ENCODE measurements around the gene DAPP1.
"Not testable (repeated sequence)": the region's sequence is repeated elsewhere in the genome, so short reads cannot be mapped to it uniquely, and the experiment has no call there.

Gene DAPP1

DNA sequence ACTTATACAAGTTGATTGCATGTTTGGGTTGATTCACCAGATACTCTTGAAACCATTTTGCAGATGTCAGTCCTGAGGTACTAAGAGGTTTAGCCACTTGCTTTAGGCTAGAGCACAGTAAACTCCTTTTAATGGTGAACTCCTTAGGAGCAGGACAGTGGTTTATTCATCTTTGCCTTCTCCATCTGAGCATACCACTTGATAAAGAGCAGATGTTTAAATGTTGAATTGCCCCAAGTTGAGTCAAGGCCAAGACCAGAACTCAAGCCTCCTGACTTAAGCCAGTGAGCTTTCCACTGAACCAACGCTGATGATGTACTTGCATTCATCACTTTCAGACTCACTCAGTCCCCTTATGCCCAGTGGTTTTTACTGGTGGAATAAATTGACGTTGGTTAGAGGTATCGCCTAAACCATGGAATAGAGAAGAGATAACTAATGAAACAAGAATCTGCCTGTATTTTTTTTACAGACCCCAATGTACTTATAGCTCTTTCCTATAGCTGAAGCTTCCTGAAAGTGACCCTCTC lies 7.5 kb downstream of the DAPP1 start:
- no peak for DNase-seq (ENCODE audit: low spot score)

DNA sequence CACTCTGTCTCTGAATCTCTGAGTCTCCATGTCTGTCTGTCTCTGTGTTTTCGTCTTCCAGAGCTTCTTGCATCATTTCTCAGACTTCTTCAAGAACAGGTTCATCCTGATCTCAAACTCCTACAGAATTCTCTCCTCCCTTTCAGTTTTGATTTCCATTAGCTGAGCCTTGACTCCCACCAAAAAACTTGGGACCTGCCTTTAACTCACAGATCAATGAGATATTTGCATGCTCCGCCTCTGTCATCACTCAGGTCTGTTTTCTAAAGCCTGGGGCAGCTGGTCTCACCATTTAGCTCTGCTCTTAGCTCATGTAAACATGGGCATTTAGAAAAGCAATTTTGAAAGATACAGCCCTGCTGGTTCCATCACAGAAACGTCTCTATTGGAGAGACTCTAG lies 8.6 kb downstream of the DAPP1 start:
- DNase-seq (ENCODE audit: low spot score) = no peak

DNA sequence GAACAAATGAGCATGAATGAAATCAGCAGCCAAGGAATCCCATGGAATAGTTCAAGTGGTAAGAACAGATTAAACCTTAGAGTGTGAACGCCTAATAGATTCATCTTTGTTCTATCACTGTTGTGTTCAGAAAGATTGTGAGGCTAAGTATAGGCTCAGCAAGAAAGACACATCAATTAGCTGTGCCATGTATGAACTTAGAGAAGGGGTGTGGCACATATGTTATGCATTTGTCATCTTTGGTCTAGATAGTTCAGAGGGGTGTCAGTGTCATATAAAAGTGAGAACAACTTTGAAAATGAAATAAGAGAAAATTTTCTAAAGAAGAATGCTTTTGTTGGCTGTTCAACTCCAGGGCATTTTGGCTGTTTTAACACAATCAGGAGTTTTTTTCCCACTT lies 9.4 kb downstream of the DAPP1 start:
- DNase-seq (ENCODE audit: low spot score) = no peak

DNA sequence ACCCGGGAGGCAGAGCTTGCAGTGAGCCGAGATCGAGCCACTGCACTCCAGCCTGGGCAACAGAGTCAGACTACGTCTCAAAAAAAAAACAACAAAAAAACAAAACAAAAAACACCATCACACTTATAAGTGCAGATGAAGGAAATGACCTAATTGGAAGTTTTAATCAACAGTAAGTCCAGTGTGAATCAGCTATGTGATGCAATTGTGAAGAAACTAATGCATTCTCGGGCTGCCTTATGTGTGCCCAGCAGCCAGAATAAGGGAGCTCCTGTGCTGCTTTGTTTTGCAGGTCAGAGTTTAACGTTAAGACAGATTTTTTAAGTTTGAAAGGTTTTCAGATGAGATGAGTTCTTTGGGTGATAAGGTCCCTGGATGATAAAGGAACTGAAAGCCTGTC lies 10.8 kb downstream of the DAPP1 start:
- DNase-seq (ENCODE audit: low spot score) = no peak

DNA sequence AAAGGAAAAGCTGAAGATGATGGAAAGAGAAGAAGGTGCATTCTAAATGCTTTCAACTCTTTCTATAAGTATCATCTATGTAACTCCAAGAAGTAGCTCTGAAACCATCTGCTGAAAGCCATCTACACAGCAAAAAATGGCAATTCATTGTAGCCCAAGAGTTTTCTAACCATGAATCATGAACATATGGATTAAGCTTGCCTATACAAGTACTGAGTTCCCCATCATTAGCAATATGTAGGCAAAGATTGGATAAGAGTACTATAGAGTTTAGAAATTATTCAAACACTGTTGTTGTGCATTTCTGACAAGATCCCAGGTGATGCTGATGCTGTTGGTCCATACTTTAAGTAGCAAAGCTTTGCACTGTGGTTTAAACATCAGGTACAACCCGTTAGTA lies 11.2 kb downstream of the DAPP1 start:
- DNase-seq (ENCODE audit: low spot score) = no peak

DNA sequence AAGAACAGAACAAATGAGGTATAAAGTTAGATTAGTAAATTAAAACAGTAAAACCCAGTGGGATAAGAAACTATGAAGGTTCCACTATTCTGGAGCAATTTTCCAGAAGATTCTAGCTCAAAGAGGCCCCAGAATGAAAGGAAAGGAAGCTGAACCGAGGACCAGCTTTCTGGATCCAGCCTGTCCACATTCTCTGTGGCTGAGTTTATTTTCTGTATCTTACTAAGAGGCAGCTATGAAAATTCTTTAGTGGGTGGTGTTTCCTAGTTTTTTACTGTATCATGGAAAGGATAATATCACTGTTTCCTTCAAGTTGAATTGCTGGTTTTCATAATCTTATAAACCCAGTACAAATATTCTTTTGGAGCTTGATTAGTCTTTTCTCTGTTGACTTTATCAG lies 11.8 kb downstream of the DAPP1 start:
- no peak for DNase-seq (ENCODE audit: low spot score)

DNA sequence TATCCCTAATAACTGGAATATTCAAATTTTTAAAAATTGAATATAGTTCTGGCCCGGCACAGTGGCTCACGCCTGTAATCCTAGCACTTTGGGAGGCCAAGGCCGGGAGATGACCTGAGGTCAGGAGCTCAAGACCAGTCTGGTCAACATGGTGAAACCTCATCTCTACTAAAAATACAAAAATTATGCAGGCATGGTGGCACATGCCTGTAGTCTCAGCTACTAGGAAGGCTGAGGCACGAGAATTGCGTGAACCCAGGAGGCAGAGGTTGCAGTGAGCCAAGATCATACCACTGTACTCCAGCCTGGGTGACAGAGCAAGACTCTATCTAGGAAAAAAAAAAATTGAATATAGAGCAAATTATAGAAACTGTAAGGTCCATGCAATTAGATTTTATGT lies 13.4 kb downstream of the DAPP1 start:
- not testable (repeated sequence) for DNase-seq (ENCODE audit: low spot score)

DNA sequence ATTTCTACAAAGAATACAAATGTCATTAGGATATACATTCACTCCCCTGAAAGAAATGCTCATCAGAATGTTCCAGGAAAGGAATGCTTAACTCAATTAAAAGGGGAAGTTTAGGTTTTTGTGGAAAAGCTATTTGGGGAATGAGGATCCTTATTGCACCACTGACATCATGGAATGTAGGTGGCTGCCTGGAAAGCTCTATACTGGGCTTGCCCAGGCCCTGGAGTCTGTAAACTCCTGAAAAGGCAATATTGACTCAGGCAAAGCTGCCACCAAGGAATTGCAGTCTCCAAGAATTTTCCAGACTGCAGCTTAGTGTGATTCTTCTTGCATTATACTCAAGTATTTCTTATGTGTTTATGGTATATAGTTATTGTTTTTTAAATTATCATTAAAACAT lies 15.7 kb downstream of the DAPP1 start:
- DNase-seq (ENCODE audit: low spot score) = no peak

DNA sequence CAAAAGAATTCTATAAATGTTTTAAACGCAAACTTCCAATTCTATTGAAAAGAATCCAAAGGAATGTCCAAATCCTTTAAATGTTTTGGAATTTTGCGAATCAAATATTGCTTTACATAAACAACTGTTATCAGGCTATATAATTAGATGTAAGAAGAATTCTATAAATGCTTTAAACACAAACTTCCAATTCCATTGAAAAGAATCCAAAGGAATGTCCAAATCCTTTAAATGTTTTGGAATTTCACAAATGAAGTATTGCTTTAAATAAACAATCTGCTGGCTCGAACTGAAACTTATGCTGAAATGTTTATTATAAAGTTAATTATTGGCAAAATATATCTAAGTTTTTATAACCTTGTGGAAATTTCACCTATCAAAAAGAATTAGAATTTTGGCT lies 16.1 kb downstream of the DAPP1 start:
- DNase-seq (ENCODE audit: low spot score) = no peak

DNA sequence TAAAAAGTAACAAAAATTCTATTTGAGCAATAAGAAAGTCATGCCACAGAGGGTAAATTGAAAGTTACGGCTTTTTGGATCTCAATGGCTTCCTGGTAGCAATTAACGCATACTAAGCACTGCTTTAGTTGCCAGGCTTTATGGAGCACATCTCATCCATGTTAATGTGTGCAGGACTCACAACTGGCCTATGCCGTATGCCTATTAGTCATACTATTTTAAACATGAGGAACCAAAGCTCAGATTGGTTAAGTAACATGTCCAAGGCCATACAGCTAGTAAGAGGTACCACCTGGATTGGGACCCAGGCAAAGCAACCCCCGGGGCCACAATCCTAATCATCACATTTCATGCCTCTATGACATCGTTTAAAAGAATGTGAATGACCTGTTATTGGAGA lies 17.1 kb downstream of the DAPP1 start:
- DNase-seq (ENCODE audit: low spot score) = no peak

DNA sequence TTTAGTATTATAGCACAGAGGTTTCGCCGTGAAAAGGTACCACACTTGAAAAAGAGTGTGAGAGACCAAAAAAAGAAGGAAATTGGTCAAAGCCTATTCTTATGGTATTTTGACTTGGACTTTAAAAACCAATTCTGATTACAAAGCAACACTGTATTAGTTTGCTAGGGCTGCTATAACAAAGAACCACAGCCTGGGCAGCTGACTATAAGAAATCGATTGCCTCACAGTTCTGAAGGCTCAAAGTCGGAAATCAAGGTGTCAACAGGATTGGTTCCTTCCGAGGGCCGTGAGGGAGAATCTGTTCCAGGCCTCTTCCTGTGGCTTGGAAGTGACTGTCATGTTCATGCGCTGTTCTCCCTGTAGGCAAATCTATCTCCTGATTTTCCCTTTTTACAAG lies 17.9 kb downstream of the DAPP1 start:
- DNase-seq (ENCODE audit: low spot score) = no peak

DNA sequence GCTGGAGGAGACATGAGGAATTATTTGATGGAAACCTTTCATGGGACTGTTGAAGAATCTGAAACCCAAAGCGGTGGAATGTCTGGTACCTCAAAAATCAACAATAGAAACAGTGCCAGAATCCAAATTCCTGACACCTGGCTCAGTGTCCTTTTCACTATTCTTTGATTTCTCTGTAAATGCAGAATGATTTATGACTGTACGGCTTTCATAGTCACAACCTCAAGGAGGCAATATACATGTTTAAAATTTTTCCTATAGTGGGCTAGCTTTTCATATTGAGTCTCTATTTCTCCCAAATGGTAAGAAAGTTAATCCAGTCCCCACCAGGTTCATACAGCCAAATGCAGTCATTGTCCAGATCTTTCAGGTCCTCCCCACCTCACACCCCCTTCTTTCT lies 19.3 kb downstream of the DAPP1 start:
- DNase-seq (ENCODE audit: low spot score) = no peak

DNA sequence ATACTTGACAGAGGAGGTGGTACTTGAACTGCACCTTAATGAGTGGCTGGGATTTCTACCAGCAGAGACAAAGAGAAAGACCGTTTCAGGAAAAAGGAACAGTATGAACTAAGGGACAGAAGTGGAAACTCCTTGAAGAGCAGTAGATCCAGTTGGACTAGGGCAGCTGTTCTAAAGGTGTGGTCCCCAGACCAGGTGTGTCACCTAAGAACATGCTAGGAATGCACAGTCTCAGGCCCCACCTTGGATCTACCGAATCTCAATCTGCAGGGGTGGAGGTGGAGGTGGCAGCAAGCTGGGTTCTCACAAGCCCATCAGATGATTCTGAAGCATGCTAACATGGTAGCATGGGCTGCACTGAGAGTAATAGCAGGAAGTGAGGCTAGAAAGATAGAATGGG lies 22.3 kb downstream of the DAPP1 start:
- no peak for DNase-seq (ENCODE audit: low spot score)

DNA sequence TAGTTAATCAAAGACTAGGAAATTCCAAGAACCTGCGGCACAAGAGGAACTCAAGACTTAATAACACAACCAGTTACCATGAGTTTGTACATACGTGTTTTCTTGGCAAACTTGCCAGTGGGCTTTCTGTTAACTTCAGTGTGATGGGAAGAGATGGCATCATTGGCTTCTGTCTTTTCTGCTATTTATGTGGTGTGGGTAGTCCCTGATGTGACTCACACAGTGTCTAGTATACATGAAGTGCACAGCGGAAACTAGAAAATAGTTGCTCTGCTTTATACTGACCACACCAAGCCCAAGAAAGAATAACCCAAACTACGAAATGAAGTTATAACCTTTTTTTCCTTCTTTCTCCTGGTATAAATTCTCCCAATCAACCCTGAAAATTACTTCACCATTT lies 24.5 kb downstream of the DAPP1 start:
- DNase-seq (ENCODE audit: low spot score) = no peak

DNA sequence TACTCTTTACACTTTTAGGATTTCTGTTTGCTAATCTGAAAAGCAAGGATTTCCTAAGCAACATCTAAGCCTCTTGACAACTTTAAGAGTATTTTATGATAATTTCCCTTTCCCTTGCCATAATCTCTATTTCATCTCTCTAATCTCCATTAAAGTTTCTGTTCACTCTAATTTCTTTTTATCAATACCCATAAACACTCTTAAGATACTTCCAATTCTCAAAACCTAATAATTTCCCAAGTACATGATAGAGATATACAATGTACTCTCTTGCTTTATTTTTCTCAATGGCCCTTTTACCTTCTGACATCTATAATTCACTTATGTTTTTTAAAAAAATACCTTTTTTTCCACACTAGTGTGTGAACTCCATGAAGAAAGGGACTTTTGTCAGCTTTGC lies 26.8 kb downstream of the DAPP1 start:
- DNase-seq (ENCODE audit: low spot score) = no peak

DNA sequence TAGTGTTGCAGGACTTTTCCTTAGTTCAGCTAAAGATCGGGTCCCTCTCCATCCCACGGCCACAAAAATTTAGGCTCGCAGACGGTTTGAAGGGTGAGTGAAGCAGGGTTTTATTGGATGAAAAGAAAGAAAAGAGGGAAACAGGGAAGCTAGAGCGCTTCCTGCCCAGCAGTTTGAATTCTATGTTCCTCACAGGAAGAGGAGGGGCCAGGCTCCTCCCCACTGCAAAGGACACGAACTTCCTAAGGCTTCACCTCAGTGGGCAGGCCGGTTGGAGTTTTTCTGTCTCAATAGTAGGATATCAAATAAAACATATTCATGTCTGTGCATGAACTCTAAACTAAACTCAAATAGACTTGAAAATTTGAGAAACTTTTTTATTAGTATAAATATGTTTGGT lies 27.4 kb downstream of the DAPP1 start:
- no peak for DNase-seq (ENCODE audit: low spot score)

DNA sequence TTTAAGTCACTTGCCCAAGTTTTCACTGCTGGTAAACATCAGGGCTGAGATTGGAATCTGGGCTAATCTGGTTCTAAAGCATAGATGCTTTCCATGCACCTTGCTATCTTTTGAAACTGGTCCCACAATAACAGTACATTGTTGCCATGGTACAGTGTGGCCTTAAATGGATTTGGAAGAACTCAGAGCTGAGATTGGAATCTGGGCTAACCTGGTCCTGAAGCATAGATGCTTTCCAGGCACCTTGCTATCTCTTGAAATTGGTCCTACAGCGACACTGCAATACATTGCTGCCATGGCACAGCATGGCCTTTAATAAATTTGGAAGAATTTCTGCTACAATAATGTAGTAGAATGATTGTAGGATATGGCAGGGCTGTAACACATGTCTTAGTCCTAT lies 28.6 kb downstream of the DAPP1 start:
- no peak for DNase-seq (ENCODE audit: low spot score)

DNA sequence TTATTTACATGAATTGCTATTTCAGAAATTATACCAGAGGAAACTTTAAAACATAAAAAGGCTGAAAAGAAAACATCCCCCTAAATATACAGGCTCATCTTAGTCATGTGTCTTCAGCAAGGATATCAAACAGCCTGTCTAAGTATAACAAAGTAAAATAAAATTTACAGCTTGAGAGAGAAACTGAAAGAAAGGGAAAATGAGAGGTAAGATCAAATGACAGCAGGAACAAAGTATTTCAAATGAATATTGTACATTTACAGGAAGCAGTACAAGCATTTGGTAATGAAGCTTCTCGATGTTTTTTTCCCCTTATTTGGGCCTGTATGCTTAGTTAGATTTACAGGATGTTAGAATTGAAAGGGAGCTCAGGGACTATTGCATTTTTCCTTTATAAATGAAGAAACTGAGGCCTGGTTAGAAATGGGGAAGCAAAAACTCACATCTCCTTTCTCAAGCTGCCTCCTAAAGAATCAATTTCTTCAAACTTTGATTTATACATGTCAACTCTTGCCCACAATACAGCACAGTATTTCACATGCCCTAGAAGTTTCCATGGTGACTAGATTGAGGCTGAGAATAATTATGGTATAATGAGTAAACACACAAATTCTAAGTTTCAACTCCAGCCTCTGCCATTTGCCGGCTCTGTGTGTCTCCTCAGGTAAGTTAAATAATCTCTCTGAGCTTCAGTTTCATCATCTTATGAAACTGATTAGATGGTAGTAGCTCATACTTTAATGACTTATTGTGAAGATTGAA lies 29.3 kb downstream of the DAPP1 start:
- DNase-seq (ENCODE audit: low spot score) = no peak

DNA sequence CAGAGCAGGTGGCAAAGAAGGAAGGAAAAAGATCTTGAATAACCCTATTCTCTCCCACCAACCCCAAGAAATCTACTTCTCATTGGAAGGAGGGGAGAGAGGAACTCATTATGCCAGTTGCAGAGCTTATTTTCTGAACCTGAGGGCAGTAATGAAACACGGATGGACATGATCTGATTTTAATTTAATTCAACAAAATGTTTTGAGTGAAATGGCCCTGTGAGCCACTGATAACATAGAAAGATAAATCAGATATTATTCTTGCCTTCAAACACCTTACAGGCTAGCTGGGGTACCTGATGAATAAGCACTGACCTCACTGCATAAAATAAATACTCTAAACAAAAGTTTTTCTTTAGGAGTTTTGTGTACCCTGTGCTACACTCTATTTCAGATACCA lies 30.3 kb downstream of the DAPP1 start:
- DNase-seq (ENCODE audit: low spot score) = no peak

DNA sequence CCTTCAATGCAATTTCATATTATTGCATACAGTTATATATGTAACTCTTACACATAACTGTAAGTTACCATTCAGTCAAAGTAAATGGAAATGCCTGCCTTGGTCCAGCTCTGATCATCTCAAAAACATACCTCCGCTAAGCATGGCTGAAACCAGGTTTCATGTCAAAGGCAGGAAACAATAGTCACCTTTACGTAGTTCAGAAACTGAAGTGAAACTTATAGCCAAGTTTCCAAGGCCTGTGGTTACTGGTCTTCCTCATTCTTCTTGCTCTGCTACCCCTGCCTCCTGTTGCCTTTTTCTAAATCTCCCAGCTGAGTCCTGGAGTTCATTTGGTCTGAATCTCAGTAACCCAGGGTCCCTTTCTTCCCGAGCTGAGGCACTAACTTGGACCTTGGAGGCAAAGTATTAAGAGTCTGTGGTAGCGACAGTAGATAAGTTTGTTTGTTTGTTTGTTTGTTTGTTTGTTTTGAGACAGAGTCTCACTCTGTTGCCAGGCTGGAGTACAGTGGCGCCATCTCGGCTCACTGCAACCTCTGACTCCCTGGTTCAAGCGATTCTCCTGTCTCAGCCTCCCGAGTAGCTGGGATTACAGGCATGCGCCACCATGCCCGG lies 30.8 kb downstream of the DAPP1 start:
- DNase-seq (ENCODE audit: low spot score) = no peak

DNA sequence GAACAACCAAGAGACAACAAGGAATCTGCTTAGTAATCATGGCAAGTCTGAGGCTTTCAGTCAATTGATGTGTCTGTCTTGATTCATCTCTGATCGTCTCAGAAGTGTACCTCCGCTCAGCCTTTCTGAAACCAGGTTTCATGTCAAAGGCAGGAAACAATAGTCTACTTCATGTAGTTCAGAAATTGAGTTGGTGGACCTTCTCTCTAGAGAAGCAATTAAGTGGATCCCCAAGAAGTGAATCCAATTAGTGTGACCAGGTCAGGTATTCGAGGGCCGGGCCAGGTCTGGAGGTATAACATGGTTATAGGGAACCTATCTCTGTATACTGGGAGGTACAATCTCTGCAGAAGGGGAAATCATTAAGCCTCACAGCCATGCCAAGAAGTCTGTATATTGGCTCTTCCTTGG lies 32.0 kb downstream of the DAPP1 start:
- no peak for DNase-seq (ENCODE audit: low spot score)

DNA sequence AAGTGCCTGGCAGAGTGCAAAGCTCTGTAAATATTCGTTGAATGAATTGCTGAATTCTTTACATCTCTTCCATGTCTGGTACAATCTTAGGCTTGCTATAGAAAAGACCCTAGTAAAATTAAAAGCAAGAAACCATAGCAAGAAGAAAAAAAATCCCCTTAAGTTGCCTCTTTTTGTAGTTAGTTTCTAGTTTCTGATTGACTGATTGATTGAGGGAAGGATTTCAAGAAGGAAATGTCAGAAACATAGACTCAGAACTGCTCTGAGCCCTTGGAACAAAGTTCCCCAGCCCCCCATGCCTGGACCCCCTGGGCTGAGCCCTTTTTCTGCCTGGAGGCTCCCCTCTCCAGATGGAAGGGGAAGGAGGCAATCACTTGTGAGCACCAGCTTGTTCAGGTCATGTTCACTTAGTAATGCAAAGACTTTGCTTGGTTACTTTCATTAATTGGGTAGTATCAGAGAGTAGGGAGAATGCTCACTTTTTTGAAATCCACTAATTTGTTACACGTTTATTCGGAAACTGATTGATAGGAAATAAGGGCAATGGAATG lies 35.6 kb downstream of the DAPP1 start:
- no peak for DNase-seq (ENCODE audit: low spot score)

DNA sequence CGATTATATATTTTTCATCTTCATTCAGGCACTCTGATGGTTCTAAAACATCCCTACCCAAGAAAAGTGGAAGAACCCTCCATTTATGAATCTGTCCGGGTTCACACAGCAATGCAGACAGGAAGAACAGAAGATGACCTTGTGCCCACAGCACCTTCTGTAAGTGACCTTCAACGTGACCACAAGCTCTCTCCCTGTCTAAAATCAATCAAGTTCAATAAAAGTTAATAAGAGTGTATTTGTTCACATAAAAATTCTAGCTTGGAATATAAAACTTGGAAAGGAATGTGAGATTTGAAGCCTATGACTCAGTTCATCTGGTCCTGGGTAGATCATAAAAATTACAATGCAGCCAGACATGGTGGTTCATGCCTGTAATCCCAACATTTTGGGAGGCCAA lies 36.6 kb downstream of the DAPP1 start:
- DNase-seq (ENCODE audit: low spot score) = no peak

DNA sequence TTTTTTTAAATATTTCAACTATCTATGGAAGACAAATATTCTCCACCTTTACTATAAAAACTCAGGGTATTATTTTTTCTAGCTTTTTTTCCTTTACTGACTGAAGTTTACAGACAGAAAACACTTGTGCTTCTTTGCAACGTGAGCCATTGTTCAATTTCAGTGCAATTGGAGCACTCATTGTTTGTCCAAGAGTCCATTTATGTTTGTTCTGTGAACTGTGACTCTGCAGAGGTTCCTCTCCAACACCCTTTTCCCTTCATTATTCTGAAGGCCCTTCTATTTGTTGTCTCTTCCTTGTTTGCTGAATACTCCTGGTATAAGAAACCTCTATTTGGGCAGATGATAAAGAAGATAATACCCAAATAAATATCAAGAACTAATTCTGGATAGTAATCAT lies 37.4 kb downstream of the DAPP1 start:
- no peak for DNase-seq (ENCODE audit: low spot score)

All from AG08395 (cell line).